ENCODE results near the gene RAB8B.

RAB8B gene

DNA sequence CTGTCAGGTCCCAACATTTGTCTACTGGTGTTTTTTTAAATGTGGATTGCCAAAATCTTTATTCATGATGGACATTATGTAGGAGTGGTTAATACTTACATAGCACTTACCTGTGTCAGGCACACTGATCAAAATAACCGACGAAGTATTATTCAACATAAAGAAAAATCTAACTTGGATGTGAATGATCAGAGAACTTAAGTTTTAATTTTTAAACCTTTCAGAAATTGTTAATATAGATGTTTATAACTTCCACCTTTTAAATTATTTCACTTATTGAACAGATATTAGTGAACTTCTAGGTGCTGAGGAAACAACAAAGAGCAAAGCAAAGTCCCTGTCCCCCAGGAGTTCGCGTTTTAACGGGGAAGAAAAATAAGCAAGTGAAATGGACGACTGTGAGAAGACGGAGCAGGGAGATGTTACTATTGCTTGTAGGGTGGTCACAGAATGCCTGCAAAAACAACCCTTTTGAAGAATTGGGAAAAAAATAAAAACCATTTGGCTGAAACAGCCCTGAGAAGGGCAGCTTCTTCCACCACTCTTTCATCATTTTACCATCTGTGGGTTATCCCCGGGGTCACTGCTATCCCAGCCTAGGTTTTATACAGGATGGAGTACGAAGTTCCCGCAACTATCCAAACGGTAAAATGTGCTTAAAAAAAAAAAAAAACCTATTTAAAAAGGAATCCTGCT is 87.1 kb downstream of the RAB8B start:
- no peak for DNase-seq (ENCODE audit: low read depth)

GRCh38 chr15:63277038-63277892 is 87.9 kb downstream of the RAB8B start, which contains the start of gene APH1B:
Gene APH1B (plus strand): TSS chr15:63277605. CDS start chr15:63277624, 19 bp downstream.
- DNase-seq (ENCODE audit: low read depth), result peak; percentile 81

DNA sequence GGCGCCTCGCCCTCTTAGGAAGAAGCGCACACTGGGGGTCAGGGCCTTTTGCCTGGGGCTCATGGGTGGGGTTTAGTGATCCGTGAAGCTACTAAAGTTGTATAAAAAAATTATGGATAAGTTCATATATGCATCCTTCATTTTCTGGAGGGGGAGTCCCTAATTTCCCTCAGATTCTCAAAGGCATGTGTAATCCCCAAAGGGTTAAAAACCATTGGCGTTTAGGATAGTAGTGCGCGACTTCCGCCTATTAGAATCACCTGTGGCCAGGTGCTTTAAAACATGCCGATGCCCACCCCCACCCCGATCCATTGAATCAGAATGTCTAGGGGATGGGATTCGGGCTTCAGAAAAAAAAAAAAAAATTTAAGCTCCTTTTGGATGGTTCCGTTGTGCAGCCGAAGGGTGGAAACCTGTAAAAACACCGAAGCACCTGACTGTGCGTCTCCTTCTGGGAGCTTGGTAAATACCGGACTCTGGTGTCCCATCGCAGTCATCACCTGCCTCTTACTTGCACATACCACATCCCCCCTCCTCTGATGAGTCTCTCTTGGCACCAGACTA is 88.6 kb downstream of the RAB8B start:
- no peak for DNase-seq (ENCODE audit: low read depth)

- no peak for DNase-seq (ENCODE audit: low read depth)
Observed at GRCh38 chr15:63283126-63283525, 93.7 kb downstream of the RAB8B start.

- DNase-seq (ENCODE audit: low read depth), result no peak
Observed at GRCh38 chr15:63284335-63284734, 94.9 kb downstream of the RAB8B start.

DNA sequence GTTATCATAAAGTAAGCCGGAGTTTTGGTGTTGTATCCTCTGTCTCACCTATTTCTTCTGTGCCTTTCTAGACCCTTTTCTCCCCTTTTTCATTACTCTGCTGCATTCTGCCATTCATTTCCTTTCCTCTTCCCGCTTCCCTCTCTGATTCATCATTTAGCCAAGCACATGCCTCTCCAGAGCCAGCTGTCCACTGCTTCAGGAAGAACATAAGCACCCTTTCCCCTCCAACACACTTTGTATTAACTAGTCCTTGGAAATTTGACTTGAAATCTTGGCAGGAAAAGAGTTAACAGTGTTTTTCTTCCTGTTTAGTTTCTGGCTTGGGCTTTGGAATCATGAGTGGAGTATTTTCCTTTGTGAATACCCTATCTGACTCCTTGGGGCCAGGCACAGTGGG is 97.7 kb downstream of the RAB8B start:
- no peak for DNase-seq (ENCODE audit: low read depth)

GRCh38 chr15:63288342-63288741 is 98.9 kb downstream of the RAB8B start:
- no peak for DNase-seq (ENCODE audit: low read depth)

- no peak for DNase-seq (ENCODE audit: low read depth)
Observed at GRCh38 chr15:63288778-63289378, 99.5 kb downstream of the RAB8B start.

DNA sequence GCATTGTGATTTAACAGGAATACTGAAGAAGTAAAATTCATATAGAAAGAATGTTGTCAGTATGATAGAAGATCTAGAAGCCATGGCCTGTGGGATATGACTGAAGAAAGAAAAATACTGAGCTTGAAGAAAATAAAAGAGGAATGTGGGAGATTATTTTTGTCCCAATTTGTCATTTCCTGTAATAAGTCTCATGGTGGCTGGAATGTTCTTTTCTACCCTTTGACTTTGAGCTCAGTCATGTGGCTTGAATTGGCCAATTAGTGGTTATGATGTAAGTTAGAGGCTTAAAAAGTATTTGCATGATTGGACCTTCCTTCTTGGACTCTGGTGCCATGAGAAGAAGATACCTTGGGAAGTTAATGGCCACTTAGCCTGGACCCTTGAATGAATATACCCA is 102.1 kb downstream of the RAB8B start:
- DNase-seq (ENCODE audit: low read depth), result no peak

DNA sequence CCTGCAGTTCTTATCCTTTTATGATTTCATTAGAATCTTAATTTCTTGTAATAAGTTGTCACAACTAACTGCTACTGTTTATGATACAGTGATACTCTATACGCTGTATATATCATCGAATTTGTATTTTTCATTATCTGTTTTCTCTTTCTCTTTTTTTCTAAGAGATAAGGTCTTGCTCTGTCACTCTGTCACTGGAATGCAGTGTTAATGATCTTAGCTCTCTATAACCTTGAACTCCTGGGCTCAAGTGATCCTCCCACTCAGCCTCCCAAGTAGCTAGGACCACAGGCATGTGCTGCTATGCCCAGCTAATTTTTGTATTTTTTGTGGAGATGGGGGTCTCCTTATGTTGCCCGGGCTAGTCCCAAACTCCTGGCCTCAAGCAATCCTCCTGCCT is 102.8 kb downstream of the RAB8B start:
- DNase-seq (ENCODE audit: low read depth), result no peak

GRCh38 chr15:63292771-63293170 is 103.4 kb downstream of the RAB8B start:
- no peak for DNase-seq (ENCODE audit: low read depth)

- no peak for DNase-seq (ENCODE audit: low read depth)
Observed at GRCh38 chr15:63294359-63294758, 105.0 kb downstream of the RAB8B start.

GRCh38 chr15:63295341-63295740 is 105.9 kb downstream of the RAB8B start:
- DNase-seq (ENCODE audit: low read depth), result no peak

DNA sequence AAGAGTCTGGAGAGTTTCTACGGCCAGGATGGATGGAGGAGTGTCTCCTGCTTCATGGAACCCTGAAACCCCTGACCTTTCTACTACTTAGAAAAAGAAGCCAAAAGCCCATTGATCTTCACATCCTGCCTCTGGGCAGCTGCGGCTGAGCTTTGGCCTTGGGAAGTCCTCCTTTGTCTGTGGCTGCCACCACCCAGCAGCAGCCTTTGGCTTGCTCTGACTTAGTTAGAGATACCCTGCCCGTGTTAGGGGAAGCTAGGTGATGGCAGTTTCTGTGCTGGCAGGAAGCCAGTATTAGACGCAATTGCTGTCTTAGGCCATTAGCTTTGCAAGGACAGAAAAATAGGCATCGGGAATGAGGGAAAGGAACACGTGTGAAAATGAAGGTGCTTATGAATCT is 106.8 kb downstream of the RAB8B start:
- no peak for DNase-seq (ENCODE audit: low read depth)

GRCh38 chr15:63299943-63300575 is 110.7 kb downstream of the RAB8B start:
- DNase-seq (ENCODE audit: low read depth), result no peak

- no peak for DNase-seq (ENCODE audit: low read depth)
Observed at GRCh38 chr15:63301088-63301487, 111.7 kb downstream of the RAB8B start.

DNA sequence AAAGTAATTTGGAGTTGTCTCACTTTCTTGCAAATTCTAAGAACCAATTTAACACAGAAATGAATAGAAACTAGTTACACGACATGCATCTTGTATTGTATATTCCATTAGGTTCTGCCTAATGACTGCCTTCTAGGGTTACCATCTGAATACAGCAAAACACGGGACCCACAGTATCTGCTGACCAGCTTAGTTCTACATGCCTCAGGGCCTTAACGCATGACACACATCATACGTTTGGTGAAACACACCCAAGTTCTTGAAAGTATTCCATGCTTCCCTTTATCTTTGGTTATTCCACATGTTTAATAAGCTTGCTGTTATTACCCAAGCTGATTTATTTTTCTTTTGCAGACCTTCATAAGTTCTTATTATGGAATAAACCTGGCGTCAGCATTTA is 115.9 kb downstream of the RAB8B start:
- DNase-seq (ENCODE audit: low read depth), result no peak

- no peak for DNase-seq (ENCODE audit: low read depth)
Observed at GRCh38 chr15:63306492-63307073, 117.2 kb downstream of the RAB8B start.

DNA sequence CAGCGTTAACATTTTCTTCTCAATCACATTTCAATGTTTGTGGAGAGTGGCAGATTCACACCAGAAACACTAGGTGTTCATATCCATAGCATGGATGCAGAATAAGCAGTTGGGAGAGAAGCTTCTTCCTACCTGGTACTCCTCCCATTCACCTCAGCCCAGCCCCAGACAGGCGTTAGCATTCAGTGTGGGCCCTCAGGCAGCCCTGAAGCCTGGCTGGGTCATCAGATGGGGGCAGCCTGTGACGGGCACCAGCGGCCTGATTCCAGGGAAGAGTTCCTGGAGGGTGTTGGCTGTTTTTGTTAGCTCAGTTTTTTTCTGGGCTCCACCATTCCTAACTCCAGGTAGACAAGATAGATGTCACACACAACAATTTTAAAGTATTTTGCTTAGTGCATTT is 119.1 kb downstream of the RAB8B start:
- no peak for DNase-seq (ENCODE audit: low read depth)

DNA sequence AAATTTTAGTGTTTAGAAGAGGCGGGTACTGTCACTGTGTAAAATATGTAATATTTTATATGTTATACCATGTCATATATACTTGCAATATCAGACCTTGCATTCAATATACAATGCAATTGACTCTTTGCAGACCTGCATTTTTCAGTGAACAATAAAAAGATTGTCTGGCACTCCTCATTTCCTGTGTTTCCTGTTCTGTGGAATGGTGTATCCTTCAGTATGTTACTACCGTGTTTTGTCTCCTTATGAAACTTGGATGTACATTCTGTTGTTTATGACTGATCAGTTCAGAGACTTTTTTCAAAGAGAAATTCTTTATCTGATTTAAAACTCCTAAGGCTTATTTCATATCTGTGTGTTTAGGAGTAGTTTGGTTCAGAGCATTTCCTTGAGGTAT is 119.5 kb downstream of the RAB8B start:
- no peak for DNase-seq (ENCODE audit: low read depth)

DNA sequence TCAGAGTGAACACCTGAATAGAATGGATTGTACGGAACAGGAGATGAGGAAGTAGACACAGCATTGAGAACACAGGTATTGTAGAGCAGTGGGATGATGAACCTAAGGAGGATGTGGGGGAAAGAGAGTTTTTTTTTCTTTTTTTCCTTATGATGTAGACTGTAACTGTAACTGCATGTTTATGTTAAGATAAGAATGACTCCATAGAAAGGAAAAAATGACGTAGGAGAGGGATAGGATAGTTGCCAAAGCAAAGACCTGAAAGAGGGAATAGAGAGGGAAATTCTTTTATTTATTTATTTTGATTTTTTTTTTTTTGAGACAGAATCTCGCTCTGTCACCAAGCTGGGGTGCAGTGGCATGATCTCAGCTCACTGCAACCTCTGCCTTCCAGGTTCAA is 121.2 kb downstream of the RAB8B start:
- no peak for DNase-seq (ENCODE audit: low read depth)

GRCh38 chr15:63312286-63312685 is 122.9 kb downstream of the RAB8B start:
- DNase-seq (ENCODE audit: low read depth), result no peak
